B cell (primary cell): ENCODE data around the gene RC3H2.

ENCODE experiments used
- CTCF ChIP-seq: fragments of 200-600 bp; IDR thresholded peaks from one replicate; pipeline ENCODE4 v1.8.0; 2022; ENCODE audit warnings: antibody characterized with exemption, mild to moderate bottlenecking
- EZH2 ChIP-seq: IDR thresholded peaks from 2 replicates; pipeline ENCODE4 v1.6.1; 2012; ENCODE audit warnings: borderline replicate concordance, low read depth, mild to moderate bottlenecking, moderate library complexity, low read length; ENCODE audit not compliant: insufficient read depth, poor library complexity, severe bottlenecking

GRCh38 chr9:122912964-122913673 is 8.0 kb upstream of the RC3H2 start, which contains the start of gene ZBTB6:
- TF ChIP-seq CTCF (no peak), EZH2 (no peak)
